22Rv1 (cell line): ENCODE results near the gene MGAT4B.

ENCODE experiments used
- H3K27ac ChIP-seq: fragments of 450-650 bp; 2 replicates; pipeline ENCODE4 v1.5.1; 2017
- ZFX ChIP-seq: fragments of 450-650 bp; IDR thresholded peaks from 2 replicates; pipeline ENCODE4 v1.6.1; 2017; ENCODE audit warnings: antibody characterized with exemption, borderline replicate concordance
- TF ChIP-seq, protein P1 (sequence below): fragments of 450-650 bp; IDR thresholded peaks from 2 replicates; pipeline ENCODE4 v1.5.1; 2017; ENCODE audit warnings: mild to moderate bottlenecking

MGAT4B gene

GRCh38 chr5:179769271-179769670 lies 37.4 kb downstream of the MGAT4B start:
- no peak overlapping the region for H3K27ac ChIP-seq
- TF ChIP-seq, protein P1, sequence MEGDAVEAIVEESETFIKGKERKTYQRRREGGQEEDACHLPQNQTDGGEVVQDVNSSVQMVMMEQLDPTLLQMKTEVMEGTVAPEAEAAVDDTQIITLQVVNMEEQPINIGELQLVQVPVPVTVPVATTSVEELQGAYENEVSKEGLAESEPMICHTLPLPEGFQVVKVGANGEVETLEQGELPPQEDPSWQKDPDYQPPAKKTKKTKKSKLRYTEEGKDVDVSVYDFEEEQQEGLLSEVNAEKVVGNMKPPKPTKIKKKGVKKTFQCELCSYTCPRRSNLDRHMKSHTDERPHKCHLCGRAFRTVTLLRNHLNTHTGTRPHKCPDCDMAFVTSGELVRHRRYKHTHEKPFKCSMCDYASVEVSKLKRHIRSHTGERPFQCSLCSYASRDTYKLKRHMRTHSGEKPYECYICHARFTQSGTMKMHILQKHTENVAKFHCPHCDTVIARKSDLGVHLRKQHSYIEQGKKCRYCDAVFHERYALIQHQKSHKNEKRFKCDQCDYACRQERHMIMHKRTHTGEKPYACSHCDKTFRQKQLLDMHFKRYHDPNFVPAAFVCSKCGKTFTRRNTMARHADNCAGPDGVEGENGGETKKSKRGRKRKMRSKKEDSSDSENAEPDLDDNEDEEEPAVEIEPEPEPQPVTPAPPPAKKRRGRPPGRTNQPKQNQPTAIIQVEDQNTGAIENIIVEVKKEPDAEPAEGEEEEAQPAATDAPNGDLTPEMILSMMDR: no peak
- no peak for TF ChIP-seq ZFX

GRCh38 chr5:179768326-179769085 lies 38.2 kb downstream of the MGAT4B start:
- TF ChIP-seq, protein P1: no peak
- no peak for TF ChIP-seq ZFX

GRCh38 chr5:179767496-179768100 lies 39.1 kb downstream of the MGAT4B start:
- TF ChIP-seq, protein P1: no peak
- TF ChIP-seq ZFX: no peak

More at GRCh38 chr5:179768326-179769085, 38.2 kb downstream of the MGAT4B start:
- no peak overlapping the region for H3K27ac ChIP-seq

GRCh38 chr5:179766726-179767455 lies 39.8 kb downstream of the MGAT4B start:
- TF ChIP-seq, protein P1: no peak
- no peak for TF ChIP-seq ZFX
- no peak overlapping the region for H3K27ac ChIP-seq

More at GRCh38 chr5:179767496-179768100, 39.1 kb downstream of the MGAT4B start:
- H3K27ac ChIP-seq: no peak overlapping the region

- no peak for TF ChIP-seq ZFX
- TF ChIP-seq, protein P1: no peak
- H3K27ac ChIP-seq: no peak overlapping the region
Measured at GRCh38 chr5:179766021-179766725, 40.5 kb downstream of the MGAT4B start.

GRCh38 chr5:179765400-179765799 lies 41.3 kb downstream of the MGAT4B start:
- H3K27ac ChIP-seq: no peak overlapping the region

More at GRCh38 chr5:179765400-179765799, 41.3 kb downstream of the MGAT4B start:
- TF ChIP-seq ZFX: no peak
- TF ChIP-seq, protein P1: no peak
